Measurements from ENCODE around the gene MEIOB.
"Not testable (repeated sequence)": the region's sequence is repeated elsewhere in the genome, so short reads cannot be mapped to it uniquely, and the experiment has no call there.

Gene MEIOB, protein sequence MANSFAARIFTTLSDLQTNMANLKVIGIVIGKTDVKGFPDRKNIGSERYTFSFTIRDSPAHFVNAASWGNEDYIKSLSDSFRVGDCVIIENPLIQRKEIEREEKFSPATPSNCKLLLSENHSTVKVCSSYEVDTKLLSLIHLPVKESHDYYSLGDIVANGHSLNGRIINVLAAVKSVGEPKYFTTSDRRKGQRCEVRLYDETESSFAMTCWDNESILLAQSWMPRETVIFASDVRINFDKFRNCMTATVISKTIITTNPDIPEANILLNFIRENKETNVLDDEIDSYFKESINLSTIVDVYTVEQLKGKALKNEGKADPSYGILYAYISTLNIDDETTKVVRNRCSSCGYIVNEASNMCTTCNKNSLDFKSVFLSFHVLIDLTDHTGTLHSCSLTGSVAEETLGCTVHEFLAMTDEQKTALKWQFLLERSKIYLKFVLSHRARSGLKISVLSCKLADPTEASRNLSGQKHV

DNA sequence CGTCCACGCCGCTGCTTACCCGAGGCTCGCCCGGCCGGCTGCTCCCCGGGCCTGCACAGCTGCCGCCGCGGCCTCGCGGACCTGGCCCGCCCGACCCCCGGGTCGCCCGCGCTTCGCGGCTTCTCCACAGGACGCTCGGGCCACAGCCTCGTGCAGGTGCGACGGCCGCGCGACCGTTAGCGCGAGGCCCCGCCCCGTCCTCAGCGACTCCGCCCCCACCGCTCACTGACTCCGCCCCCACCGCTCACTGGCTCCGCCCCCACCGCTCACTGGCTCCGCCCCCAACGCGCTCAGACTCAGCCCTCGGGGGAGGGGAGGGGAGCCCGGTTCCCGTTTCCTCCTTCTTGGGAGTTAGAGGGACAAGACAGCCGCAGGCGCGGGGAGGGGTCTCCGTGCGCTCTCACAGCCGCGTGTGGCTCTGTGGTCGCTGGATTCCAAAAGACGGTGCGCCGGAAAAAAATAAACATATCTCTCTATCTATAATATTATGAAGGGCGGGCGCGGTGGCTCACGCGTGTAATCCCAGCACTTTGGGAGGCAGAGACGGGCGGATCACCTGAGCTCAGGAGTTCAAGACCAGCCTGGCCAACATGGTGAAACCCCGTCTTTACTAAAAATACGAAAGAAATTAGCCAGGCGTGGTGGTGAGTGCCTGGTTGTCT is at the start of gene MEIOB:
Gene MEIOB, minus strand, starts transcription at position 191 of the 662 bp plus-strand sequence. CDS start 3,989 bp downstream, outside the sequence.
- DNase-seq (ENCODE audit: low read depth, low spot score): no peak

DNA sequence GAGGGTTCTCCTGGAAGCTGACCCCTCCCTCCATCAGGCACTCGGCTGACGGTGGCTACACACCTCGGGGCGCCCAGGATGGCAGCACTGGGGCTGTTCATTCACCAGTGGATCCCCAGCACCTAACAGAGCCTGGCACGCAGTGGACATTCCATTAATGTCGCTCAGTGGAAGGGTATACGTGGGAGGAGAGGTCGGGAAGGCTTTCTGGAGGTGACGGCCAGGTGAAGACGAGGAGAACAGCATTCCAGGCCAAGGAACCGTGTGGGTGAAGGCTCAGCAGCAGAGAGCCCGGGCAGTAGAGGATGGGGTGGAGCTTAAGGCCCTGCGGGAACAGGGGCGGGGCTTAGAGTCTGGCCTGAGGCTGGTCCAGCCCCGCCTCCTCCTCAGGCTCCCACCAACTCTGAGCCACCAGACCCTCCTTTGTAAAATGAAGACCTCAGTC is 48.8 kb upstream of the MEIOB start:
- no peak for DNase-seq (ENCODE audit: low read depth, low spot score)

DNA sequence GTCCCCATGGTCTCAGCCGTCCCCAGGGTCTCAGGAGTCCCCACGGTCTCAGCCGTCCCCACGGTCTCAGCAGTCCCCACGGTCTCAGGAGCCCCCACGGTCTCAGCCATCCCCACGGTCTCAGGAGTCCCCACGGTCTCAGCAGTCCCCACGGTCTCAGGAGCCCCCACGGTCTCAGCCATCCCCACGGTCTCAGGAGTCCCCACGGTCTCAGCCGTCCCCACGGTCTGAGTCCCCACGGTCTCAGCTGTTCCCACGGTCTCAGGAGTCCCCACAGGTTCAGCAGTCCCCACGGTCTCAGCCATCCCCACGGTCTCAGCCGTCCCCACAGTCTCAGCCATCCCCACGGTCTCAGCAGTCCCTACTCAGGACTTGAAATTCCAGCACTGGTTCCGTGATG is 48.2 kb upstream of the MEIOB start:
- DNase-seq (ENCODE audit: low read depth, low spot score): not testable (repeated sequence)

DNA sequence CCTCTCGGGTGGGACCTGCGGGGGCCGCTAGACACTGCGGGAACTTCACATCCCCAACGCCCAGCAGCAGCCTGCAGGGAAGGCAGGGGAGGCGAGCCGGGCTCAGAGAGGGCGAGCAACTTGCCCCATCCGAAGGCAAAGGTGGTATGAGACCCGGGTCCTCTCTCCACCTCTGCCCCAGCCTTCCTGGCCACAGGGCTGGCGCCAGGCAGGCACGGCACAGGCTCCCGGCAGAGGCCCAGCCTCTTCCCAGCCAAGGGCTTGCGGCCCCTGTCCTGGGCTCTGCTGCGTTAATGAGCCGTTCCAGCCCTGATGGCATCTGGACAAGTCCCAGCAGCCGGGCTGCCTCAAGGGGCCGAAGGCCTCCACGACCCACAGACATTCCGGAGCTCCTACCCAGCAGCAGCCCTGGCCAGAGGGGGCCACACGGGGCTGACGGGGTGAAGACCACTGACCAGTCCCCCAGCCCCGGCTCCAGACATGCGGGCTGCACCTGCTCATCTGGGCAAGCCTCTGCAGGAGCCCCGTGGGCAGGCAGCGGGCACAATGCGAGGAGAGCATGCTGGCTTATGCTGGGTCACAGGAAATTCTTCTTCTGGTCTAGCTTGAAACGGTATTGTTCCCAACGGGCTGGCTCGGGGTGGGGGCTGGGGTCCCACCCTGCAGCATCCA is 47.5 kb upstream of the MEIOB start:
- no peak for DNase-seq (ENCODE audit: low read depth, low spot score)

DNA sequence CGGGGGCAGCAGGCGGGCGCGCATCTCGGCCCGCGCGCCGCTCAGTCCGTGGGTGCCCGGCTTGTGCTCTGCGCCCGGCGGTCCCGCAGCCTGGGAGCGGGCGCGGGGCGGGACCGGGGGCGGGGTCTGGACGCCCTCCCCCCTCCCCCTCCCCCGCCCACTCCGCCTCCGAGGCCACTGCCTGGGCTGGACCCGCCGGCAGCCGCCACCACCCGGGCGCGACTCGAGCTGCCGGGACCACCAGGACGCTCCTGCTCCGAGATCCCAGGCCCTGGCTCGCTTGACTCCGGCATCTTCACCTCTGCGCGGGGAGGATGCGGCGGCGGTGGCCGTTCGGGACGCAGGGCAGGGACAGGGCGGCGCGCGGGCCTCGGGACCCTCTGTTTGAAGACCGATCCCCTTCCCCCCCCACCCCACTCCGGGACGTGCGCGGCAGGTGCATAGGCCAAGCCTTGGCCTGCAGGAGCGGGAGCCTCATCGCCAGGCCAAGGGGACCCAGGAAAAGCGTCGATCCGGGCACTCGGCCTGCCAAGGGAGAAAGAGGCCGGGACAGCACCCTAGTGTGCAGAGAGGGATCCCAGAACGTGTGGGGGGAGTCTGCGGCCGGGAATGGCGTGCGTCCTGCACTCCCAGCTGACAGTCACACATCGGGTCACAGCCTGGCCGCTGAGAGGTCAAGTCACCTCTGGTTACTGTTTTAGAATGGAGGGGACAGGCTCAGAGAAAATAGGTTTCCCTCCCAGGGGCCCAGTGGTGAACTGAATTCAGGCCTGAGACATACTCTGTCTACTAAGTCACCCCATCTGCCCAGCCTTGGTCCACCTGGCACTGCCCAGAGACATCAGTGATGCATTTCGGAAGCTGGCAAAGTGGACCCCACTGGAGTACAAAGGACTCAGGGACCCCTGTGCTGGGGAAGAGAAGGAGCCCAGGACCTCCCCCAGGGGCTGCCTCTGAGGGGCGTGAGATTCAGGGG is 46.7 kb upstream of the MEIOB start, which contains the start of gene HS3ST6:
Gene HS3ST6, minus strand, starts transcription at position 65 of the 976 bp plus-strand sequence. CDS start 92 bp downstream, outside the sequence.
- no peak for DNase-seq (ENCODE audit: low read depth, low spot score)

DNA sequence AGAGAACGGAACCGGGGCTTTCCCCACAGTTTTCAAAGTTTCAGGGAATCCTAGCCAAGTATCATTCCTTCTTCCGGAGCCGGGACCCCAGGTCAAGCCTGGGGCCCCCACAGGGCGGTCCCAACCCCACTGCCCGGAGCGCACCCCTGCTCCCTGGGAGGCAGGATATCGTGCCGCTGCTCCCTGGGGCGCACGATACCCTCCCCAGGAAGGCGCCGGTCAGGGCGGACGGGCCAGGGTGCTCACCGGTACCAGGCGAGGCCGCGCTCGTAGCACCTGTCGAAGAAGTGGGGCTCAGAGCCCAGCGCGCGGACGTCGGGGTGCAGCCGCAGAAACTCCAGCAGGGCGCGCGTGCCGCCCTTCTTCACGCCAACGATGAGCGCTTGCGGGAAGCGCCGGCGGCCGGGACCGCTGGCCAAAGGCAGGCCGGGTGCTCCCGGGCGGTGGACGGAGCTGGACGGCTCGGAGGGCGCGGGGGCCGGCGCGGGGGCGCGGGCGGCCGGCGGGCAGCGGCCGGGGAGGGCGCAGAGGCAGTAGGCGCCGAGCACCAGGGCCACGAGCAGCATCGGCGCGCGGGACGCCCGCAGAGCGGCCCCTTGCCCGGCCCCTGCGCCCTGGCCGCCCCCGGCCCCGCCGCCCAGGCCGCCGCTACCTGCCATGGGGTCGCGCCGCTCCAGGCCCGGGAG is 45.8 kb upstream of the MEIOB start:
- no peak for DNase-seq (ENCODE audit: low read depth, low spot score)

DNA sequence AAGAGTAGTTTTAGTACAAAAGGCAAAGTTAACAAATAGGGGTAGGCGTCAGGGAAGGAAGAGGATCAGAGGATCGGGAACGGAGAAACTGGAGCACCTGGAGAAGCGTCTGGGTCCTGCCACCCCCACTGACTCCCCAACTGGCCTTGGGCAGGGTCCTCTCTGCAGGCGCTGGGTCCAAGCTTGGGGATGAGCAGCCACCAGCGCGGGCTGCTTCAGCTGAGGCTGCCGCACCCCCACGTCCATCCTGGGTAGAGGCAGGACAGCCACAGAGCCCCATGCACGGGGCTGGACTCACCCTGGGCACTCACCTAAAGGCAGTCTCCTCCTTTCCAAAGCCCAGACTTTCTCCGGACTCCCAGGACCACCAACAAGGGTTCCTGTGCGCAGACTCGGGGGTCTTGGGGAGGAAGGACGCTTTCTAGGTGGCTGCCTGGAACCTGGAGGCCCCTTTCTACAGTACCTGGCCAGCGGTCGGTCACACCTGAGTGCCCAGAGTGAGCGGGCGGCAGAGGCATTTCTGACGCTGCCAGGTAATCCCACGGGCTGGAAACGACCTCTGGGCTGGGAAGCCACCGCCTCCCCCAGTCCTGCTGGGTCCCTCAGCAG is 45.2 kb upstream of the MEIOB start:
- DNase-seq (ENCODE audit: low read depth, low spot score): no peak

DNA sequence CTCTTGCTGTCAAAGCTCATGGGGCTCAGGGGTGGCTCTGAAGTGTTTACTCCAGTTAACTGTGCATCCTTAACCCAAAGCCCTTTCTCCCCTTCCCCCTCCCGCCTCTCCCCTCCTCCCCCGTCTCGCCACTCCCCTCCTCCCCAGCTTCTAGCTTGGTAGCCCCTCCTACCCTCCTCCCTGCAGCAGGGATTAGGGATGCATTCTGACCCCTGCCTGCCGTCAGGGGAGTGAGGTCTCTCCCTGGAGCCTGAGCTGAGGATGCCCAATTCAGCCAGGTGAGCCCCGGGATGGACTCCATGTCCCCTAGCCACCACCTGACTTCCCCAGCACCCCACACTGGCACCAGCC is 44.7 kb upstream of the MEIOB start:
- DNase-seq (ENCODE audit: low read depth, low spot score): no peak

DNA sequence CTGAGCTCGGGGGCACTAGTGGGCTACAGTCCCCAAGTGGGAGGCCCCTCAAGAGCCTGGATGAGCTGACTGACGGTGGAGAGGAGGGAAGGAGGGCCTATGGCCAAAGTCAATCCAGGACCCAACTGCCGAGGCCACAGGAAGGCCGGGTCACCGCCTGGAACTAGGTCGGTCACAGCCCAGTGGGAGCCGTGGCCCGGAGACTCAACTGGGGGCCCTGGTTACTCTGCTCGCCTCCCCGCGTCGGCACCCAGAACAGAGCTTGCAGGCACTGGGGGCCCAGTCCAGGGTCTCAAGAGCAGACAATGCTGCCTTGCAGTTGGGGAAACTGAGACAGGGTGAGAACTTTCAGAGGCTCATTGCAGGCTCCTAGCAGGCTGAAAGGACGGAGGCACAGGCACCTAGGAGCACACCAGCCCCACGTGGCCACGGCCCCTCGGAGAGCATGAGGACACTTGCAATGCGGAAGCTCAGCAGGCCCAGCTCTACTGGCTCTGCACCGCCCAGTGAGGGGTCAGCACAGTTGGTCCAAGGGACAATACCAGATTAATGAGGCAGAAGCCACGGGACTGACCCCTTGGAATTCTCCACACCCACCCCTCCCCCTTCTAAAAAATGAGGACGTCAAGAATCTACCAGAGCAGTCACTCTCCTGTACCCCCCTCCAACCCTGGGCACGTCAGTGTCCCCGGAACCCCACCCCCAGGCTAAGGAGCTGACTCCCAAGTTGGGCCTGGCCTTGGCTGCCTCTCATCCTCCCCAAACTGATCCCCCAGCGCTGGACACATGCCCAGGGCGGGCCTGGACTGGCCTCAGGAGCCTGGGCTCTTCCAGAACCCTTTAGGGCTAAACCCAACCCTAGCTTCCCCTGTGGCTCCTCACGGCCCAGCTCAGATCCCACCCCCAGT is 44.0 kb upstream of the MEIOB start:
- no peak for DNase-seq (ENCODE audit: low read depth, low spot score)

DNA sequence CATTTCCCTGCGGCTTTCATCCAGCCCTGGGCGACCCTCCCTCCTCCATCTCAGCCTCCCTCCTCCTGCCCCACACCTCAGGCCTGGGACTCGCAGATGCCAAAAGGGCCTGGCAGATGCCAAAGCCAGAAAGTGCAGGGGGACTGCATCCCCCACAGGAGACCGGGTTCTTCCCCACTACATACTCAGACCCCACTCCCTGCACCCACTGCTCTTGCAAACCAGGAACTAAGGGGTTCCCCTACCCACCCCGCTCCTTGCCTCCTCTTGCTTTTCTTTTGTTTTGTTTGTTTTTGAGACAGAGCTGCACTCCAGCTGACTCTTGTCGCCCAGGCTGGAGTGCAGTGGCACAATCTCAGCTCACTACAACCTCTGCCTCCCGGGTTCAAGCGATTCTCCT is 43.0 kb upstream of the MEIOB start:
- no peak for DNase-seq (ENCODE audit: low read depth, low spot score)

DNA sequence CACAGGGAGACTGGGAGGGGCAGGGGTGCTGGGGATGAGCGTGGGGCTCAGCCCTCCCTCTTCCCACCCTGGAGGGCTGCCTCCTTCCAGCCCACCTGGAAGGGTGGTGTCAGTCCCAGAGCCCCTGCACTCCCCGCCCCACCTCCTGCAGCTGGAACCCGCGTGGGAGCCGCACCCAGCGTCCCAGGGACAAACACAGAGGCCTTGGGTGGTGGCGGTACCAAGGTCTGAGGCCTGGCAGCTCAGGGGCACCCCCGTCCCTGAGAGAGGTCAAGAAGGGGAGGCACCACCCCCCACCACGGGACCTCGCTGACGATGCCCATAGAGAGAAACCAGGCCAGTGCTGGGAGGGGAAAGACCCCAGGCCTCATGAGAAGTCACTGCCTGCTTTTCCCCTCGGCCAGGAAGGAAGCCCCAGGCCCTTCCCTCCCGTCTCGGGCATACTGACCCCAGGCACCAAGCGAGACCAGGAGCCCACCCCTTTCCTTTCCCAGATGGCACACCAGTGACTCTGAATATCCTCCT is 42.2 kb upstream of the MEIOB start:
- DNase-seq (ENCODE audit: low read depth, low spot score): no peak

DNA sequence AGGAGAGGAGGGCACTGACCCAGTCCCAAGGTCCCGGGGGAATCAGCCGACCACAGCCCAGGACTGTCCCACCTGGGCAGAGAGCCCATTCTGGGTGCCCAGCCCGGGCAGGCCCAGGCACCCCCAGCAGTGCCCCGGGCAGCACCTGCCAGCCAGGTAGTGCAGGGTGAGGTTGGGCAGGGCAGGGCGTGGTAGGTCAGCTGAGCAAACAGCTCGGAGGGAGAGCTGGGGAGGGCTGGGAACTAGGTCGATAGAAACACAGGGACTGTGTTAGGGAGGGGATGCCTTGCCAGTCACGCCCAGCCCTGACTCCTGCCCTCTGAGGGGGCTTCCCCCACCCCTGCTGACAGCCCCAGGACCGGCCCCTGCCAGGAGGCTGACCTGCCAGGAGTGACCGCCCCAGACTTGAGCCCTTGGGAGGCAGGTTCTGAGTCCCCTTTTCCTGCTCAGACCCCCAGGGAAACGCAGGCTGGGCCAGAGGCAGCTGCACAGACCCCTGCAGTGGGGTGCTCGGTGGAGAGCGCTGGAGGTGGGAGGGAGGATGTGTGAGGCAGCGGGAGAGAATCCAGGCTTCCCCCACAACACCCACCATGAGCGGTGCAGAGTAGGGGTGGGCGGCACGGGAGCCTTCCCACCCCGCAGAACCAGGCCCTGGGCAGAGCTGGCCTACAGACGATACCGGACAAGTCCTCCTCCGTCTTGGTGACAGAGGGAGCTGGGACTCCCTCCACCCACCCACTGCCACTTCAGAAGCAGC is 41.5 kb upstream of the MEIOB start:
- DNase-seq (ENCODE audit: low read depth, low spot score): no peak

DNA sequence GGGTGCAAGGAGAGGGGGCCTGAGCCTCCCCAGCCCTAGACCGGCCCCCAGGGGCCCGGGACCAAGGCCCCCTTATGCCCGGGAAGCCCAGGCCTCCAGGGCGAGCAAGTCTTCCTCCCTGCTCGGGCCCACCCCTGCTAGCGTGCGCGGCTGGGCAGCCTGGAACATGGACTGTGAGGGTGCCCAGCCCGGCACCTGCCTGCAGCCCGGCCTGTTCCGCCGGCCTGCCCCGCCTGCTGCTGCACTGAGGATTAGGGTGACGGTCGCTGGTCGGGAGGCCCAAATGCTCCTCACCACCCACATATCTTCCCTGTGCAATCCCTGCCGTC is 40.2 kb upstream of the MEIOB start:
- DNase-seq (ENCODE audit: low read depth, low spot score): no peak

DNA sequence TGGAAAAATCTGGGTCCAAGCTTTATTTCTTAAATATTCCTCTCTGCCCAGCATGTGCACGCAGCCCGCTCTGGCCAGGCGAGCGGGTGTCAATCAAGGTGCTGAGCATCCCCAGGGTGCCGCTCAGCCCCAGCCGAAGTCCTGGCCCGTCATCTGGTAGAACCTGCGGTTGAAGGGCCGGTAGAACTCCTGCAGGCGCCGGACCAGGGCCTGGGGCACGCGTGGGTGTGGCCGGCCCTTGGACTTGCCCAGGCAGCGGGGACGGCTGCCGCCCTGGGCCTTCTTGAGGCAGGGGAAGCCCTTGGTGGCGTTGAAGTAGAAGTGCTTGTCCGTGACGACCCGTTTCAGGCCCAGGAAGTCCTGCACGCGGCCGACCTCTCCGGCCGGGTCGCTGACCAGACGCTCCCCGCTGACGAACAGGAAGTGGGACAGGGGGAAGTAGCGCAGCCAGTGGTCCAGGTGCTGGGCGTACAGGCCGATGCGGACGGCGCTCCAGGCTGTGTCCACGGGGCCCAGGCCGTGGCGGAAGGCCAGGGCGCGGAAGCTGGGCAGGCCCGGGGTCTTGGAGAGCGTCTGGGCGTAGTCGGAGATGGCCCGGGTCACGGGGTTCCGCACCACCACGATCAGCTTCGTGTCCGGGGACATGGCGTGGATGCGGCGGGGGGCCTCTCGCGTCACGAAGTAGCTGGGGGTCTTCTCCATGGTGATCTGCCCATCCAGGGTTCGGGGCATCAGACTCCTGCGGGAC is 39.7 kb upstream of the MEIOB start:
- DNase-seq (ENCODE audit: low read depth, low spot score): no peak

DNA sequence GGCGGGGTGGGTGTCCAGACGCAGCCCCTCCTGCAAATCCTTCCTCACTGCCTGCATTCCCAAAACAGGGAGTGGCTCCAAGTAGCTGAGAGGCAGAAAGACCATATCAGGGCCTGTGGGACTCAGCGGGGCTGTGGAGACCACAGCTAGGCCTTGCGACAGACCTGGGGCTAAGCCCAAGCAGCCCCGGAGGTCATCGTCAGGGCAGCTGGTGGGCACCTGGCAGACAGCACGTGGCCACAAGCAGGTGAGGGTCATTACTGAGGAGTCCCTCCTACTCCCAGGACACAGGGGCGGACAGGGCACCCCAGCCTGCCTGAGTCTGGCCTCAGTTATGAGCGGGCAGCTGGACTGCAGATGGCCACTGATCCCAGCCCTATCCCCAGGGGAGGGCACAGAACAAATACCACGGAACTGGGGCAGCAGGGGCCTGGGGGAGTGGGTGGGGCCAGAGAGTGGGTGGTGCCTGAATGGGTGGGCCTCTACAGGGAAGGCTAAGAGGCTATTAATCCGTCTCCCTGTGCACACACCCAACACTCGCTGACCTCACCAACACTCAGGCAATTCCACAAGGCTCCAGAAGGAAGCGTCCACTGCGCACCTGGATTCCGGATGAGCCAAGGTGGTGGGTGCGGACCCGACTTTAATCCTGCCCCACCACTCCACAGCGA is 37.7 kb upstream of the MEIOB start:
- DNase-seq (ENCODE audit: low read depth, low spot score): no peak

DNA sequence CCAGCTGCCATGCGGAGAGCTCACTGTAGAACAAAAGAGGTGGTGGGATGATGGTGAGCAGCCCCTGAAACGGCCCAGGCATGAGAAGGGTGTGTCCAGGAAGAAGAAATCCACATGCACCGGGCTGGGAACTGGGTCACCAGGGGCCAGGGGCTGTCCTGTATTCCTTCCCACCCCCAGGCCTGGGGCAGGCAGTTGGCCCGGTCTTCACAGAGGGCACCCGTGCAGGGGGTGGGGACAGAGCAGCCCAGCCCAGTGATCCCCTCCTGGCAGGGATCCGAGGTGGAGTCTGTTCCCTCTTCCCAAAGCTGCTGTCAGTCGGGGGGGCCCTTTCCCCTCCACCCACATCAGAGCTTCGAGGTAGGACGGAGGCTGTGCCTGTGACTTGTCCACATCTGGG is 37.0 kb upstream of the MEIOB start:
- DNase-seq (ENCODE audit: low read depth, low spot score): no peak

DNA sequence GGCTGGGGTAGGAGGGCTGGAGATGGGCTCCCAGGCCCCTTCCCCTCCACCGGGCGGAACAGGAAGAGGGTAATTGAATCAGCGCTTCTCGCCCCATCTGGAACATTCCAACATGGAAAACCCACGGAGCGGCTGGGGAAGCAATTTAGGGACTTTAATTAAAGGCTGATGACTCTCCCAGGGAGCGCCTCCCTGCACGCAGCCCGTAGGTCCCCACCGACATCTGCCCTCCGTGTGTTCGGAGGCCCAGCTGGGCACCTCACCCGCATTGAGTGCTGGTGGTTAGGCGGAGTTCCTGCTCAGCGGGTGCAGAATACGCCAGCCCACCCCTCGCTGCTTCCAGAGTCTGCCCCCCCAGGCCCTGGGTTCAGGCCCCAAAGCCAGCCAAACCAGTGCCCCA is 36.2 kb upstream of the MEIOB start:
- no peak for DNase-seq (ENCODE audit: low read depth, low spot score)

All from smooth muscle cell of the brain vasculature (primary cell).